Breast epithelium (tissue), 4 donors: Measurements from ENCODE around the gene HAPLN2. TPM values are rescaled to one million over a fixed set of nuclear protein-coding genes. Genes with fewer than 3 reads are reported as not detected.

Source experiments
- DNase-seq, 2 donors: peaks; one replicate each; pipeline ENCODE4 v3.0.0-alpha.2; 2019; ENCODE audit warnings: low spot score in 2 of 2
- H3K27ac ChIP-seq, 2 donors: fragments of 200-600 bp; sonication (generic) in 1 of 2; one replicate each; pipeline ENCODE4 v1.5.1; 2016 to 2019; ENCODE audit warnings: mild to moderate bottlenecking in 1 of 2
- H3K27me3 ChIP-seq, 2 donors: fragments of 200-600 bp; sonication (generic) in 1 of 2; one replicate each; pipeline versions ENCODE4 v1.5.1 to v1.6.0; 2017 to 2019; ENCODE audit warnings: control low read depth in 1 of 2, mild to moderate bottlenecking in 1 of 2
- H3K36me3 ChIP-seq: fragments of 200-600 bp; one replicate; pipeline ENCODE4 v1.5.1; 2019
- H3K4me1 ChIP-seq, 2 donors: fragments of 200-600 bp; sonication (generic); one replicate each; pipeline ENCODE4 v1.5.1; 2016 to 2019; ENCODE audit warnings: control low read depth in 1 of 2
- H3K4me3 ChIP-seq, 3 donors: fragments of 200-600 bp; sonication (generic); 1 replicate in 2 of 3; 2 replicates in 1 of 3; pipeline ENCODE4 v1.5.1; 2016 to 2019; ENCODE audit warnings: mild to moderate bottlenecking in 3 of 3, moderate library complexity in 2 of 3
- H3K9me3 ChIP-seq, 2 donors: fragments of 200-600 bp; sonication (generic) in 1 of 2; one replicate each; pipeline ENCODE4 v1.5.1; 2016 to 2019; ENCODE audit warnings: control low read depth in 1 of 2
- POLR2A ChIP-seq: fragments of 450-650 bp; IDR thresholded peaks from one replicate; pipeline ENCODE4 v1.6.1; 2016; ENCODE audit warnings: antibody characterized with exemption, mild to moderate bottlenecking, moderate library complexity
- POLR2AphosphoS5 ChIP-seq, 3 donors: sonication (generic); formaldehyde crosslinking; IDR thresholded peaks; one replicate each; pipeline ENCODE4 v1.6.1; 2017; ENCODE audit warnings: antibody characterized with exemption in 3 of 3
- intact Hi-C: fragments of 100-400 bp; cut with DNase I; formaldehyde crosslinking; loops from one replicate; pipeline ENCODE4 v1.15.1; 2023; ENCODE audit warnings: low total_unique reads
- total RNA-seq, 3 donors: library from RNA; depleted of rRNA; stranded (reverse); fragments of >200 nt; gene quantifications; one replicate each; pipeline ENCODE4 v1.1.0, GENCODE V29; 2016
- TF ChIP-seq, protein P1 (sequence below), 3 donors: fragments of 450-650 bp; IDR thresholded peaks; one replicate each; pipeline ENCODE4 v1.5.1; 2016 to 2017; ENCODE audit warnings: antibody characterized with exemption in 3 of 3, mild to moderate bottlenecking in 3 of 3, moderate library complexity in 3 of 3

HAPLN2 gene
- total RNA-seq, 3 donors from 2014 or later: not detected

DNA sequence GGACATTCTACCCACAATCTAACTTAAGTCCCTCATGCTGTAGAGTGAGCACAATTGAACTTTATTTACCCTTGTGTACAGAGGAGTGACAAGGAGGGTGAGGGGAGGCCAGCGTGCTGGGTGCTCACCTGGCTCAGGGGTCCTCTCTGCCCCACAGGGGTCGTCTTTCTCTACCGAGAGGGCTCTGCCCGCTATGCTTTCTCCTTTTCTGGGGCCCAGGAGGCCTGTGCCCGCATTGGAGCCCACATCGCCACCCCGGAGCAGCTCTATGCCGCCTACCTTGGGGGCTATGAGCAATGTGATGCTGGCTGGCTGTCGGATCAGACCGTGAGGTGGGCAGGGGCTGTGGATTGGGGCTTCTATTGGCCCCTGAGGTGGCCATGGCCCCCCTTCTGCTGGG lies 28.1 kb downstream of the HAPLN2 start:
- Histone ChIP-seq H3K4me3 (no peak overlapping the region), H3K9me3 (no peaks in the 10 kb centered on the region), H3K27me3 (peaks cover 0 to 2% of the 10 kb centered on the region in 2 donors), H3K4me1 (no peaks in the 10 kb centered on the region), H3K27ac (no peak overlapping the region), H3K36me3 (no peaks in the 10 kb centered on the region)
- intact Hi-C loops: no loop called here
- no peak for DNase-seq
- TF ChIP-seq, protein P1, sequence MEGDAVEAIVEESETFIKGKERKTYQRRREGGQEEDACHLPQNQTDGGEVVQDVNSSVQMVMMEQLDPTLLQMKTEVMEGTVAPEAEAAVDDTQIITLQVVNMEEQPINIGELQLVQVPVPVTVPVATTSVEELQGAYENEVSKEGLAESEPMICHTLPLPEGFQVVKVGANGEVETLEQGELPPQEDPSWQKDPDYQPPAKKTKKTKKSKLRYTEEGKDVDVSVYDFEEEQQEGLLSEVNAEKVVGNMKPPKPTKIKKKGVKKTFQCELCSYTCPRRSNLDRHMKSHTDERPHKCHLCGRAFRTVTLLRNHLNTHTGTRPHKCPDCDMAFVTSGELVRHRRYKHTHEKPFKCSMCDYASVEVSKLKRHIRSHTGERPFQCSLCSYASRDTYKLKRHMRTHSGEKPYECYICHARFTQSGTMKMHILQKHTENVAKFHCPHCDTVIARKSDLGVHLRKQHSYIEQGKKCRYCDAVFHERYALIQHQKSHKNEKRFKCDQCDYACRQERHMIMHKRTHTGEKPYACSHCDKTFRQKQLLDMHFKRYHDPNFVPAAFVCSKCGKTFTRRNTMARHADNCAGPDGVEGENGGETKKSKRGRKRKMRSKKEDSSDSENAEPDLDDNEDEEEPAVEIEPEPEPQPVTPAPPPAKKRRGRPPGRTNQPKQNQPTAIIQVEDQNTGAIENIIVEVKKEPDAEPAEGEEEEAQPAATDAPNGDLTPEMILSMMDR (IDR thresholded peaks at IDR 0.05): no peak
- TF ChIP-seq POLR2AphosphoS5 (IDR thresholded peaks at IDR 0.05) (no peak), POLR2A (no peak)

DNA sequence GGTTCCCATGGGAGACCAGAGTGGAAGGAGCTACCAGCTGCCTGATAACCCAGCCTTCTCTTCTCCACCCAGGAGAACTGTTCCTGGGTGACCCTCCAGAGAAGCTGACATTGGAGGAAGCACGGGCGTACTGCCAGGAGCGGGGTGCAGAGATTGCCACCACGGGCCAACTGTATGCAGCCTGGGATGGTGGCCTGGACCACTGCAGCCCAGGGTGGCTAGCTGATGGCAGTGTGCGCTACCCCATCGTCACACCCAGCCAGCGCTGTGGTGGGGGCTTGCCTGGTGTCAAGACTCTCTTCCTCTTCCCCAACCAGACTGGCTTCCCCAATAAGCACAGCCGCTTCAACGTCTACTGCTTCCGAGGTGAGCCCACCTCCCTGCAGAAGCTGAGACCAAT lies 29.3 kb downstream of the HAPLN2 start:
- intact Hi-C loops: no loop called here
- H3K9me3 ChIP-seq: no peaks in the 10 kb centered on the region
- no peak for TF ChIP-seq POLR2AphosphoS5 (IDR thresholded peaks at IDR 0.05)
- TF ChIP-seq POLR2A: no peak
- TF ChIP-seq, protein P1 (IDR thresholded peaks at IDR 0.05): no peak
- no peak overlapping the region for H3K4me3 ChIP-seq
- no peaks in the 10 kb centered on the region for H3K27me3 ChIP-seq
- H3K4me1 ChIP-seq: no peaks in the 10 kb centered on the region
- H3K27ac ChIP-seq: no peak overlapping the region
- DNase-seq: no peak
- no peaks in the 10 kb centered on the region for H3K36me3 ChIP-seq

DNA sequence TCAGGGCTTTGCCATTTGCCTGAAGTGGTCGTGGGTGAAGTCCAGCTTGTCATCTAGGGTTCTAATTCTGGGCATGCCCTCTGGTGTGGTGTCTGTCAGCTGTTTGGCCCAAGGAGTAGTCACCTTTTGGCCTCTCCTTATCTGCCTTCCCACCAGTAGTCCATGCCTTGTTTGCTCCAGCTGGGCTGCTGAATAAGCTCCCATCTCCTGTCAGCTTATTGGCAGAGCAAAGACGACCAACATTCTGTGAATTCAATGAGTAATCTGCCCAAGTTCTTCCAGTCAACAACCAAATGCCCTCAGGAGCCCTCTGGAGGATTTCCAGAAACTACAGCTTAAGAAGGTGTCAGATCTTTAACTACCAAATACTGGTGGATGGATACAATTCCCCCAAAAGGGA lies 29.7 kb downstream of the HAPLN2 start:
- TF ChIP-seq POLR2A: no peak
- TF ChIP-seq, protein P1 (IDR thresholded peaks at IDR 0.05): no peak
- TF ChIP-seq POLR2AphosphoS5 (IDR thresholded peaks at IDR 0.05): no peak
- H3K9me3 ChIP-seq: no peaks in the 10 kb centered on the region
- no peak overlapping the region for H3K27ac ChIP-seq
- no peak overlapping the region for H3K4me3 ChIP-seq
- no peaks in the 10 kb centered on the region for H3K4me1 ChIP-seq
- no peaks in the 10 kb centered on the region for H3K27me3 ChIP-seq
- intact Hi-C loops: no loop called here
- no peak for DNase-seq
- H3K36me3 ChIP-seq: no peaks in the 10 kb centered on the region

DNA sequence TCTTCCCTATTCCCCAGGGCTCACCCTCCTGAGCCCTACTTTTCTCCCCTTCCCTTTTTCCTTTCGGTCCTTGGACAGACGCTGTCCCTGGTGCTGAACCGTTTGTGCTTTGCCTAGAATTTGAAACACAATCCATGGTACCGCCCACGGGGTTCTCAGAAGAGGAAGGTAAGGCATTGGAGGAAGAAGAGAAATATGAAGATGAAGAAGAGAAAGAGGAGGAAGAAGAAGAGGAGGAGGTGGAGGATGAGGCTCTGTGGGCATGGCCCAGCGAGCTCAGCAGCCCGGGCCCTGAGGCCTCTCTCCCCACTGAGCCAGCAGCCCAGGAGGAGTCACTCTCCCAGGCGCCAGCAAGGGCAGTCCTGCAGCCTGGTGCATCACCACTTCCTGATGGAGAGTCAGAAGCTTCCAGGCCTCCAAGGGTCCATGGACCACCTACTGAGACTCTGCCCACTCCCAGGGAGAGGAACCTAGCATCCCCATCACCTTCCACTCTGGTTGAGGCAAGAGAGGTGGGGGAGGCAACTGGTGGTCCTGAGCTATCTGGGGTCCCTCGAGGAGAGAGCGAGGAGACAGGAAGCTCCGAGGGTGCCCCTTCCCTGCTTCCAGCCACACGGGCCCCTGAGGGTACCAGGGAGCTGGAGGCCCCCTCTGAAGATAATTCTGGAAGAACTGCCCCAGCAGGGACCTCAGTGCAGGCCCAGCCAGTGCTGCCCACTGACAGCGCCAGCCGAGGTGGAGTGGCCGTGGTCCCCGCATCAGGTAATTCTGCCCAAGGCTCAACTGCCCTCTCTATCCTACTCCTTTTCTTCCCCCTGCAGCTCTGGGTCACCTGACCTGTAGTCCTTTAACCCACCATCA lies 33.1 kb downstream of the HAPLN2 start:
- DNase-seq: no peak
- no peaks in the 10 kb centered on the region for H3K27me3 ChIP-seq
- no peak overlapping the region for H3K4me3 ChIP-seq
- H3K36me3 ChIP-seq: no peaks in the 10 kb centered on the region
- intact Hi-C loops: loop anchor here (5.0 to 10.0 kb wide), 2 partner anchors 68 to 1865 kb away; no protein-coding TSS in a partner anchor
- H3K27ac ChIP-seq: no peak overlapping the region
- H3K9me3 ChIP-seq: no peaks in the 10 kb centered on the region
- H3K4me1 ChIP-seq: peaks cover 0 to 9% of the 10 kb centered on the region in 2 donors
- TF ChIP-seq POLR2A (no peak), POLR2AphosphoS5 (IDR thresholded peaks at IDR 0.05) (no peak)
- TF ChIP-seq, protein P1 (IDR thresholded peaks at IDR 0.05): no peak

DNA sequence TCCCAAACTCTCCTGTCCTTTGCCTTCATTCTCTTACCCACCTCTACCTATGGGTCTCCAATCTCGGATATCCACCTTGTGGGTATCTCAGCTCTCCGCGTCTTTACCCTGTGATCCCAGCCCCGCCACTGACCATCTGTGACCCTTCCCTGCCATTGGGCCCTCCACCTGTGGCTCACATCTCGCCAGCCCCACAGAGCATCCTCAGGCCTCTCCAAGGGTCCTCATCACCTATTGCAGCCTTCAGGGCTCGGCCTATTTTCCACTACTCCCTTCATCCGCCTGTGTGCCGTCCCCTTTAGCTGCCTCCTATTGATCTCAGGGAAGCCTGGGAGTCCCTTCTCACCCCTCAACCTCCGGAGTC lies 33.8 kb downstream of the HAPLN2 start:
- DNase-seq: no peak
- Histone ChIP-seq H3K27me3 (no peaks in the 10 kb centered on the region), H3K9me3 (no peaks in the 10 kb centered on the region), H3K4me1 (peaks cover 0 to 9% of the 10 kb centered on the region in 2 donors), H3K4me3 (no peak overlapping the region), H3K27ac (no peak overlapping the region), H3K36me3 (no peaks in the 10 kb centered on the region)
- TF ChIP-seq POLR2A (no peak), POLR2AphosphoS5 (IDR thresholded peaks at IDR 0.05) (no peak)
- TF ChIP-seq, protein P1 (IDR thresholded peaks at IDR 0.05): no peak
- intact Hi-C loops: loop anchor here (5.0 to 10.0 kb wide), 2 partner anchors 68 to 1866 kb away; no protein-coding TSS in a partner anchor
